Right ventricle myocardium superior (tissue), 1 donor: Measurements from ENCODE around the gene BHLHE41. TPM values are rescaled to one million over a fixed set of nuclear protein-coding genes. Genes with fewer than 3 reads are reported as not detected.

ENCODE experiments used
- ATAC-seq: fragments of 200-7000 bp; cut with Tn5 transposase; one replicate; pipeline ENCODE4 v1.9.1; 2020; ENCODE audit warnings: mild to moderate bottlenecking; ENCODE audit not compliant: poor library complexity
- DNase-seq: peaks from one replicate; pipeline ENCODE4 v3.0.0-alpha.2; 2020
- intact Hi-C: fragments of 100-400 bp; cut with DNase I; formaldehyde crosslinking; loops from one replicate; pipeline ENCODE4 v1.11.2; 2022
- long read RNA-seq: library from polyadenylated mRNA; unstranded; transcript quantifications from one replicate; pipeline ENCODE4 v2.0.0, GENCODE V29; 2021
- total RNA-seq: library from RNA; stranded (reverse); fragmentation: NEBNext Ultra II Directional; extraction: Animal tissue kit (Norgen Biotek cat#: 25700); gene quantifications from one replicate; pipeline ENCODE4 v1.2.1, GENCODE V29; 2021
- donor health status: DM: no; HTN: yes; CAD: no; lungs with severe emphysema.

The BHLHE41 gene
- 39.1 TPM for total RNA-seq
- long read RNA-seq, transcript BHLHE41-201 (5 exons, 3,837 nt), result major isoform, 17 of 61 reads
- long read RNA-seq, partial matches to known transcripts, result 1 of 61 reads
- long read RNA-seq, other reads (novel, unspliced or antisense), result 42 of 61 reads

DNA sequence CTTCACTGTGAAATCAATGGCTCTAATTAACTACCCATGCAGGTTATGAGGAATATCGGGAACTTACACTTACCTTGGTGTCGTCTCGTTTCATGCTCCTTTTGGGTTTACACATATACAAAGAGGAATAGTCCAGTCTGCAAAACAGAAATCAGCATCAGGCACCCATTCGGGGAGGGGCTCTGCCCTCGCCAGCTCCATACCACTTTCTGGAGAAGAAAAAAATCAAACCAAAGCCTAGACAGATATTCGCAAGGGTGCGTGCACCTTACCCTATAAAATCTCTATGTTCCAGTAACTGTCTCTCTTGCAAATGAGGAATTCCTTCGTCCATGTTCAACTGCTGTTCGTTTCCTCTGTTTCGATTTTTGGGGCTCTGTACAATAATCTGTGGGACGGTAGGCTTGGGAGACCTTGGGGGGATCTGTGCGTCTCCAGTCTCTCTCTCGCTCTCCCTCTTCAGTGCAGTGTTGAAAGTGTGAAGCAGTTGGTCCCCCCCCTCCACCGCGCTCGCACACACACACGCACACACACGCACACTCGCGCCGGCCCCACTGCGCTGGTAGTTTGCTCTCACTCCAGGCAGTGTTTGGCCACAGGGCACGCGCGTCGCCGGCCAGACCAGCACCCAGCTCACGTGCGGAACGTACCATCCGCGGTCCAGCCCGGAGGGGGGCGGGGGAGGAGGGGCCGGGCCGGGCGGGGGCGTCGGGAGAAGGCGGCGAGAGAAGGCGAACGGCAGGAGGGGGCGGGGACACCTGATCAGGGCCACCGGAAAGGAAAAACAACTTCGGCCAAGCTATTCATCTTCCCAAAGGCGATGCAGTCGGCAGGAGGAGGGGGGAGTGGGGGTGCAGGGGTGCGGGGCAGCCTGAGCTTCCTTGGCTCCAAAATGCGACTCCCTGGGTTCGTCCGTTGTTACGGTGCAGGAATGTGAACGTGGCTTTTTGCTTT, at the start of gene BHLHE41:
Gene BHLHE41, minus strand, starts transcription at position 592 of the 954 bp plus-strand sequence. Its CDS starts 258 bp downstream, at position 334.
- intact Hi-C loops, result loop anchor here (5.0 to 10.0 kb wide), 3 partner anchors 70 to 270 kb away; partner anchors contain the start of gene SSPN
- DNase-seq (peak; percentile 86), ATAC-seq (peak; percentile 60)

DNA sequence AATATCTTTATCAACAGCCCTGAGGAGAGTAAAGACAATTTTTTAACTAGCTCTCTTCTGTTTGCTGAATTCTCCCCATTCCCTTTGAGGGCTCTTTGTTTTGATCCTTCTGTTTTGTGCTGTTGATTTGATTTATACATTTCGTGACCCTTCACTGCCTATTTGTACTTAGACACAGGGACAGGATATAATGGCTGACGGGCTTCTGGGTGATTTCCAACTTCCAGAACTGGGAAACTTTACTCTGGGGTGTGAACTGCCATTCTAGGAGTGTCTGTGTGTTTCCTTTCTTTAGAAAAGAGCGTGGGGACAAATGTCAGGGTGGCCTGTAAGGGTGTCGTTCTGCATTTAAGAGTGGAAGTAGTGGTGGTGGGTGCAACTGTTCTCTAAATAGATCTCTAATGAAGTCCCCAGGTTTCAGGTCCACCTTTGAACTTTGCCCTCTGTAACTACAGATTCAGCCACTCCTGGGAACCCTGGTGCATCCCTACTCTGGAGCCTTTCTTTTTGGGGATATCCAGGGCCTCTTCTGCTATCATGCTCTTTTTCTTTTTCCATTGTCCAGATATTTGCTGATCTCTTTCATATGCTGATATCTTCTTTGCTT, 48.2 kb upstream of the BHLHE41 start:
- DNase-seq, result no peak
- ATAC-seq, result no peak
- intact Hi-C loops, result no loop called here

DNA sequence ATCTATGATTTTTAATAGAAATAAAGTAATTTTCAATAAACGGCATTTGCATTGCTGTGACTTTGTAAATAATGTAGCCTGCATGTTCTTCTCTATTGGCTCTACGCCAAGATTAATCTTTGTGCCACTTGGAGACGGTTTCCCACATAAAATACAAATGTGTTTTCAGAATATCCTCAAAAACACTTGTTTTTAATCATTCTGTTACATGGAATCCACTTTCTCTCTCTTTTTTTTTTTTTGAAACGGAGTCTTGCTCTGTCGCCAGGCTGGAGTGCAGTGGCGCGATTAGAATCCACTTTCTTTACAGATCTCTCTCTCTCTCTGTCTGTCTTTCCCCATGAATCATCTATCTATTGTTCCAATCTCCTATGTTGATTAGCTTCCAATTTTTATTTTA, 47.7 kb upstream of the BHLHE41 start:
- no peak for ATAC-seq
- intact Hi-C loops, result no loop called here
- DNase-seq, result no peak

DNA sequence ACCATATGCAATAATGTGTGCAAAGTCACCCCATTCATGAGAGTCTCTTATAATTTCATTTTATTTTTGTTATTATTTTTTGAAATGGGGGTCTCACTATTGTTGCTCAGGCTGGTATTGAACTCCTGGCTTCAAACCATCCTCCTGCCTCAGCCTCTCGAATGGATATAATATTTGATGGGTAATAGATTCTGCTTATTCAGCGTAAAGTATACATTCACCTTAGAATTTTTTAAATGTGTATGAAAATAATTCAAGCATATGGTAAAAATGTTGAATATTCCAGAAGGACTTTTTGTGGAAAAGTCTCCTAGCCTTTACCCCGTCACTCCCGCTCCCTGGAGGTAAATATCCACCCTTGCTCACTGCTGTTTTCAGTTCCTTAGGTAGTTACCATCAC, 47.2 kb upstream of the BHLHE41 start:
- ATAC-seq (no peak), DNase-seq (no peak)
- intact Hi-C loops, result no loop called here

DNA sequence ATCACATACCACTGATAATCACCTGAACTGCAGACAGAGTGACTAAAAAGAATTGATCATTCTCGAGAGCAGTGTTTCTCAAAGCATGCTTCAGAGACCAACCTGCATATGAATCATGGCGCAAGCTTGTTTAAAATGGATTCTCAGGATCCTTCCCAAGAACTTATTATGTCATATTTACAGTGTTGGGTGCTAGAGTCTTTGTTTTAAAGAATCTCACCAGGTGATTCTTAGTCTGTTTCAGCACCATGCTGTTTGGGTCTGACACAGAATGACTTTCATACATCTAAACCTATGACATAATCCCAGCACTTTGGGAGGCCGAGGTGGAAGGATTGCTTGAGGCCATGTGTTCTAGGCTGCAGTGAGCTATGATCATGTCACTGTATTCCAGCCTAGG, 39.3 kb upstream of the BHLHE41 start:
- ATAC-seq, result no peak
- no peak for DNase-seq
- intact Hi-C loops, result no loop called here

DNA sequence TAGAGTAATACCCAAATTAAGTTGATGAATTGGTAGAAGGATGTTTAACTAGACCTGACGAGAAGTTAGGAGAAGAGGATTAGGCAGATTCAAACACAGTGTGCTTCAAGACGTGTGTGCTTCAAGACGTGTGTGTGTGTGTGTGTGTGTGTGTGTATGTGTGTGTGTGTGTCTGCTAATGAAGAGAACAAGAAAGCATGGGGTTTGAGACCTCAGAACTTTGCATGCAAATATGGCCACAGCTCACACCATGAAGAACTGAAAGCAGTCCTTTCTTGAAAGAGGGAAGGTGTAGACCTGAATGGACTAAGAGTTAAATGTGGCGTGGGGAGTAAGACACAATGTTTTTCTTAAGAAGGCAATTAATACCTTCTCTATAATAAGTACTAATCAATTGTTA, 38.1 kb upstream of the BHLHE41 start:
- ATAC-seq, result no peak
- intact Hi-C loops, result no loop called here

DNA sequence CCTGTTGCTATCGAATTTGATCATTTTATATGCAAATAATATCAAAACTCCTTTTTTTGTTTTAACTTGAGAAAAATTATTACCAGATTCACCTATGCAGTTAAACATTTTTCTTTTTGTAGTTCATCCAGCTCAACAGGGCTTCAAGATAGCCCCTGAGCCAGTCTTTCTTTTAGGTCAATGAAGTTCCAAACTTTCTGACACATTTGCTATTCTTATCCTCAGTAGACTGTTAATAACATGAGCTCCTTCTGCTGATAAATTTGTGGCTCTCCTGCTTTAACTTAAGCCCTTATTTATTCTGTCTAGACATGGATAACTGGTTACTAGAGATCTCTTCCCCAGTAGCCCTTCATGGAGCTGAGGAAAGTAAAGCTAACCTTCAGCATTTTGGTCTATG, 37.3 kb upstream of the BHLHE41 start:
- DNase-seq (no peak), ATAC-seq (no peak)
- intact Hi-C loops, result no loop called here

More for the DNA sequence above, 38.1 kb upstream of the BHLHE41 start:
- DNase-seq, result no peak

DNA sequence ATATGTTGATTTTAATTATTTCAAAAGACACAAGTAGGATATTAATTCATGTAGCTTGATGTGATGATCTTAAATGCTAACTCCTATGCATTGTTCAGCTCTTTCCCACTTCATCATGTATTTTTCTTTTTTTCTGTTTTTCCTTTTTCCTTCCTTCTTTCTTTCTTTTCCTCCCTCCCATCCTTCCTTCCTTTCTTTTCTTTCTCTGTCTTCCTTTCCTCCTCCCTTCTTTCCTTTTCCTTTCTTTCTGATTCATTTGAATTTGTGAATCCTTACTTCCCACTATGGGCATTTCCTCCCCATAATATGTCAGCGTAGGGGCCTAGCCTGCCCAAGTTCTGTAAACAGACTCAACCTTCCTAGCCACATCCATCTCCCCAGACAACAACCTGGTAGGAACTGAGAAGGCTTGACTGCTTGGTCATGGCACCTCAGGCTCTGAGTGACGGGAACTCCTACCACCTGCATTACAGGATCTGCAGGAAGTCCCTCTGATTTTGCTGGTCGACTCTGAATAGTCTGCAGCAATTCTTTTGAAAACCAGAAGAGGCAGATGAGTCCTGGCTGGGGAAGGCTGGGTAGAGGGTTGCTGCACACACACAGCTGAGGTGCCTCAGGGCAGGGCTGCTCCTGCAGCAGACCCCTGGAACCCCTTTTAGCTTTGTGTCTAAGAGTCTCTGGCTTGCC, 33.4 kb upstream of the BHLHE41 start:
- no peak for ATAC-seq
- intact Hi-C loops, result no loop called here
- no peak for DNase-seq

DNA sequence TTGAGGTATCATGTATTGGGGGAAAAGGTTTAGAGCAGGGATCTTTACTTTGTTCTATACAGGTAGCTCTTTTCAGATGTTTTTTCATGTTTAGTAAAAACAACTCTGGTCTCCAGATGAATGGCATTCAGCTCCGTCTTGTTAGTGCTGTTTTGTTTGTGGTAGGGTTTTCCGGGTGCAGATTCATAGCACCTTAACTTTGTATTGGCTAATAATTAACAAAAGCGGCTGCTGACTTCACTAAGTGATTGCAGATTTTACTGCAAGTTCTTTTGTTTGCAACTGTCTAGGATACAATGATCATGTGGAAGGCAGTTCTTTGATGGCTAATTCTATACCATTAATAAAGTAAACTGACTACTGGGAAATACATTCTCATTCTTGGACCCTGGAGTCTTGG, 32.2 kb upstream of the BHLHE41 start:
- ATAC-seq, result no peak
- intact Hi-C loops, result no loop called here
- no peak for DNase-seq

DNA sequence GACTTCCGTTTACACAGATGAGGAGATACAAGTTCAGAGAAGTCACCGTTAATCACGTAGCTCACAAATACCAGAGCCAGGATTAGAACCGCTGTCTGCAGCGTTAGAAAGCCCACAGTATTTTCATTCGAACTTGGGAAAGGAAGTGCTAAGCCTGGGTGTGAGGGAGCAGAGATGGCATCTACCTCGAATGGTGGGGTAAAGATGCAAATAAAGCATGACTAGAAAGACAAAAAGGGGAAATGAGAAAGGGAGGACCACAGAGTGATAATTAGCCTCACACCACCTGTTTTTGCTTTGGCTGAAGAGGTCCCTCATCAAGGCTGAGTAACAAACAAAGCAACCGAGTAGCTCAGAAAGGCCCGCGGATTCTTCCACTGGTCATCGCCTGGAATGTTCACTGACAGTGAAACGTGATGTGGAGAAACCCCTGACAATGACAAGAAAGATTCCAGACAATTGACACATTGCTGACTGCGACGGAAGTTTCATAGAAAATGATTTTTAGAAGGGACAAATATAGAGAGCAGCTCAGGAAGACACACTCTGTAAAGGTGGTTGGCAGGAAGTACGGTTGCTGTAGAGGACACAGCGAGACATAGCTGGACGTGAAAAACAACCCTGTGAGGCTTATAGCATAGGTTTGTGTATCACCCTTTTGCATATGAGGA, 31.5 kb upstream of the BHLHE41 start:
- intact Hi-C loops, result no loop called here
- ATAC-seq (no peak), DNase-seq (no peak)

DNA sequence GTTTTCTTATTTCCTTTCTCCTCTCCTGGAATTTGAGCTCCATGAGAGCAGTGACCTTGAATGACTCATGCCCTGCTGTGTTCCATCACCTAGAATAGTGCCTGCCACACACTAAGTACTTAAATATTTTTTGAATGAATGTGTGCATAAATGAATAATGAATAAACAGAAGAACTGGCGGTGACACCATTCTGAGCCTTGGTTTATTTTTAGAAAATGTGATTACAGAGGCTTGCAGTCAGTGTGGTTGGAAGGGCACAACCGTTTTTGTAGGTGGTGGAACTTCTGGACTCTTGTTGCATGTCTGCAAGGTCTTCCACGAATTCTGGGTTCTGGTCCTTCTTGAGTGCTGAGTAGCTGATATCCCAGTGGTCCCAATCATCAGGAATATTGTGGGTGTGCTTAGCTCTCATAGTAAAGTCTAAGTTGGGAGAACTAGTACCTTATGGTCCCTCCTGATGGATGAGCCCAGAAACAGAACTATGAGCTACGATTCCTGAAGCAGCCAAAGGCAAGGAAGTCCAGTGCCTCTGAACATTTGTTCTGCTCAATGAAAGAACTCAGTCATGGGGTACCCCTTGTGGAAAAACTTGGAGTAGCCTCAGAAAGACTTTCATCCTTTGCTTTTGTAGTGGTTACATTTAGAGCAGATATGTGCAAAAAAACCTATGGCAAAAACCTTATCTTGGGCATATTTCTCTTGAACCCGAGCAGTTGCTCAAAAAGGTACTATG, 28.8 kb upstream of the BHLHE41 start:
- intact Hi-C loops, result no loop called here
- no peak for DNase-seq
- ATAC-seq, result peak; percentile 87

DNA sequence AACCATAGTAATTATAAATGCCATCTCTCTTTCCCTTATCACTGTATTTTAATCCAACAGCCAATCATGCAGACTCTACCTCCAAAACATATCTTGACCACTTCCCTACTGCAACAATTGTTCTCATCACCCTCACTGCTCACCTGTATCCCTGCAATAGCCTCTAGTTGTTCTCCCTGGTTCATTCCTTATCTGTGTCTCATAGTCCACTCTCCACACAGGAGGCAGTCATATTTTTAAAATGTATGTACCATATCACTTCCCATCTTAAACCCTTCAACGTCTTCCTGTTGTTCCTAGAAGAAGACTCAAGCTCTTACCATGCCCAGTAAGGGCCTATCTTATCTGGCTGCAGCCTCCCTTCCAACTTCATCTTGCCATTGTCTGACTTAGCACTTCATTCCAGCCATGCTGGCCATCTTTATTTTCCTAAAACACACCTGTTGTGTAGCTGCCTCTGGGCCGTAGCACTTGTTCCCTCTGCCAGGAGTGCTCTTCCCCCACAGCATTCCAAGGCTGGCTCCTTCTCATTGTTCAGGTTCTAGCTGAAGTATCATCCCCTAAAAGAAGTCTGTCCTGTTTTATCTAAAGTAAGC, 27.8 kb upstream of the BHLHE41 start:
- DNase-seq (no peak), ATAC-seq (no peak)
- intact Hi-C loops, result no loop called here

DNA sequence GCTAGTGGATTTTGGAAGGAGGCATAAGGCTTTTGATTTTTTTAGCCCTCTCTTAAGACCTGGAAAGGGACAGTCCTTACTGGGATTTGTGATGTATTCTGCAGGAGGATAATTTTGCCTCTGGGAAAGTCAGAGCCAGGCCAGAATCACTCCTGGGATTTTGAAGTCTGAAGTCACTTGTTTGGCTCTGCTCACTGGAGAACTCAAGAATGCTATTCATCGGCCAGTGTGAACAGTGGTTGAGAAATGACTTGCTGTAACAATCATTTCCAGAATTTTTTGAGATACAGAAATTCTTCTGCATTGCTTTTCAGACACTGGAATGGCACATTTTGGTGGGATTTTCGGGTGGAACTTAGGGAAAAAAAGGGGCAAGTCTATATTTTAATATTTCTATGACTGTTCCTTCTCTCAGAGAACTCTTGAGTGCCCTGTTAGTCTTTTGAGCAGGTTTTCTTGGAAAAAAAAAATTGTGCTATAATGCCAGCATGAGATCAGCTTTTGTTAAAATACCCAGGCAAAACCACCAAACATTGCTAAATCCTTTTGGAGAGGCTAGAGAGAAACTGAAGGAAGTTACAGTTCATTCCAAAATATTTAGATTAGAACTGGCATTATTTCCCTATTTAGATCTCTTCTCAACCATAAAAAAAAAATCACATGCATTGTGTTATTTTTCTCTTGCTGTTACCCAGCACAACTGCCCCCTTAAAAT, 26.1 kb upstream of the BHLHE41 start:
- no peak for DNase-seq
- intact Hi-C loops, result no loop called here

DNA sequence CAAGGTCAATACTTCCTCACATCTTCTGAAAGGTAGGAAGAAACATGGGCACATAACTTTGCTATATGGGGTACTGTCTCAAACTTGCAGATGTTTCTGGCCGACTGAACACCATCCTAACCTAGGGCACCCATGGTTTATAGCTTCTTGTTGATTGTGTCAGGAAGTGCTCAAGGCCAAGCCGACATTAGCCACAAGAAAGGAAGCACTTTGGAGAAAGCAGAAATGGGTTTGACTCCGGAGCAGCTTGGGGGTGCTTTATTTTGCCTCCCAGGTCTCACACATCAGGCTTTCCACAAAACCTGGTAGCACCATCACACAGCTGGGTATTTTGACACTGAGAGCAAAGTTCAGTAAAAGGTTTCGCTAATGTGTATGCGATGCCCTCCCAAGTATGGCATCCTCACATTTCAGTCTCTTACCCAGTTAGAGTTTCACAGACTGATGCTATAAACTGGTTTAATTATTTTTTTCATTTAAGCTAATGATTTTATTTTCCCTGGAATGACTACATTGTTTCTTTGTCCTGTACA, 25.2 kb upstream of the BHLHE41 start:
- intact Hi-C loops, result no loop called here
- ATAC-seq, result no peak

More for the DNA sequence above, 26.1 kb upstream of the BHLHE41 start:
- ATAC-seq, result peak; percentile 69

DNA sequence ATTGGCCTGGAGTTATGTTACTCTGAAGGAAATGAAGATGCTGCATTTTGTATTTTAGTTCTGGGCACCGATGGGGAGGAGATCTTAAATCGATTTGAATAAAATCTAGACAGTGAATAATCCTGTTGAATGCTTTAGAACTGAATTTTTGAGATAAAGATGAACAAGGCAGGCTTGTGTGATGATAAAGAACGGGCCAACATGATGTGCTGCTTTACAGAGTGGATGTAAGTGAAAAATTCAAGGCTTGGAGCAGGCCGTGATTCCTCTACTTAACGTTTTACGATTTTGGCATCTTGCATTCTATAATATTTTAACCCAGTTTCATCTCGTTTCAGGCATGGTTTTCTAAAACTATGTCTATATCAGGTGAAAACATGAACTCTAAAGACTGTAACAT, 23.5 kb upstream of the BHLHE41 start:
- intact Hi-C loops, result no loop called here

More for the DNA sequence above, 25.2 kb upstream of the BHLHE41 start:
- no peak for DNase-seq

DNA sequence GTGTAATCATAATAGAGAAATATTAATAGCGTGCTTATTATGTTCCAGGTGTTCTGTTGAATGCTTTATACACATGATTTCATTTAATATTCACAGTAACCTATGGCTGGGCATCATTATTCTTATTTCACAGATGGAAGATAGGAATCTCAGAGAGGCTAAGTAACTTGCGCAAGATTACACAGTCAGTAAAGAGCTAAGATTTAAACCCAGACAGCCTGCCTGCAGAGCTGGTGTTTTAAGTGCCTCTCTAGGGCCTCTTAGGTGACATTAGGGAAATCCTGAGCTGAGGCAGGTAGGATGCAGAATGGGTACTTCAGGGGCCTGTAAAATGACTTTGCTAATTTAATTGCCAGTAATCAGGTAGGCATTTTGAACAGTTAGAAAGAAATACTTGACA, 18.5 kb upstream of the BHLHE41 start:
- intact Hi-C loops, result no loop called here
- no peak for DNase-seq
- no peak for ATAC-seq

More for the DNA sequence above, 23.5 kb upstream of the BHLHE41 start:
- no peak for DNase-seq
- no peak for ATAC-seq

DNA sequence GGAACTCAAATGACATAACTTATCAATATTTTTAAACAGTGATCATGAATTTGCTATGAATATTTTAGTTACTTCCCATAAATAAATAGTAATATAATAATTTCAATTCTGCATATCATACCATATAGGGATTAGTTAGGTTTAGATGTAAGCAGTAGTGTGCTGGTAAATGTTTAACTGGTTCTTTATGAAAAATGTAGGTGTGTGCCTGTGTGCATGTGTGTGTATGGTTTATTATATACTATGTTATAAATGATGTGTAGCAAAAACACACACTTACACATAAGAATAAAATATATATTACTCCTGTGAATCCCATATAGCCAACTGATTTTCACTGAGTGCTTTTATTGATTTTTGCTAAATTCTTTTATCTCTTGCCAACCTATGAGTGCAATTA, 14.0 kb upstream of the BHLHE41 start:
- DNase-seq (no peak), ATAC-seq (no peak)
- intact Hi-C loops, result no loop called here
